Measurements from ENCODE around the gene CENPB.

The CENPB gene

GRCh38 chr20:3813848-3814581 lies 27.5 kb upstream of the CENPB start:
- TF ChIP-seq CTCF (IDR thresholded peaks at IDR 0.05; ENCODE audit: low read depth, low read length), result no peak
- no peak for DNase-seq (ENCODE audit: extremely low read depth, low read depth)

- no peak for DNase-seq (ENCODE audit: extremely low read depth, low read depth)
- no peak for TF ChIP-seq CTCF (IDR thresholded peaks at IDR 0.05; ENCODE audit: low read depth, low read length)
These were observed 26.7 kb upstream of the CENPB start for GRCh38 chr20:3812975-3813847.

- DNase-seq (ENCODE audit: extremely low read depth, low read depth), result no peak
- TF ChIP-seq CTCF (IDR thresholded peaks at IDR 0.05; ENCODE audit: low read depth, low read length), result no peak
These were observed 25.7 kb upstream of the CENPB start for GRCh38 chr20:3812259-3812681.

- DNase-seq (ENCODE audit: extremely low read depth, low read depth), result peak; percentile 99
These were observed 25.1 kb upstream of the CENPB start for GRCh38 chr20:3811467-3812258.

GRCh38 chr20:3808544-3808943 lies 22.0 kb upstream of the CENPB start:
- DNase-seq (ENCODE audit: extremely low read depth, low read depth), result no peak
- TF ChIP-seq CTCF (IDR thresholded peaks at IDR 0.05; ENCODE audit: low read depth, low read length), result no peak

More at GRCh38 chr20:3811467-3812258, 25.1 kb upstream of the CENPB start:
- no peak for TF ChIP-seq CTCF (IDR thresholded peaks at IDR 0.05; ENCODE audit: low read depth, low read length)

GRCh38 chr20:3804781-3805180 lies 18.2 kb upstream of the CENPB start:
- no peak for TF ChIP-seq CTCF (IDR thresholded peaks at IDR 0.05; ENCODE audit: low read depth, low read length)

More at GRCh38 chr20:3804781-3805180, 18.2 kb upstream of the CENPB start:
- DNase-seq (ENCODE audit: extremely low read depth, low read depth), result no peak
